ENCODE results near the gene ENO2. TPM values are rescaled to one million over a fixed set of nuclear protein-coding genes. Genes with fewer than 3 reads are reported as not detected.
"Not testable (repeated sequence)": the region's sequence is repeated elsewhere in the genome, so short reads cannot be mapped to it uniquely, and the experiment has no call there.

The ENO2 gene
- total RNA-seq, 2 donors from 2014 or later = 9.7 to 36.9 TPM

DNA sequence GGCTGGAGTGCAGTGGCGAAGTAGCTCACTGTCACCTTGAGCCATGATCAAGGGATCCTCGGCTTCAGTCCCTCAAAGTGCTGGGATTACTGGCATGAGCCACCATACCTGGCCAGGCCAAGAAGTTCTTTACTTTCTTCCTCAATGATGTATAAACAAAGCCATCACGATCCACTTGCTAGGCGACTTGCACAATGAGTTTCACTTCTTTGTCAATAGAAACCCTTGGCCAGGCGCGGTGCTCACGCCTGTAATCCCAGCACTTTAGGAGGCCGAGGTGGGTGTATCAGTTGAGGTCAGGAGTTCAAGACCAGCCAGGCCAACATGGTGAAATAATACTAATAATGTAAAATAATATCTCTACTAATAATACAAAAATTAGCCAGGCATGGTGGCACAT, 26.9 kb upstream of the ENO2 start:
- TF ChIP-seq, protein P1, sequence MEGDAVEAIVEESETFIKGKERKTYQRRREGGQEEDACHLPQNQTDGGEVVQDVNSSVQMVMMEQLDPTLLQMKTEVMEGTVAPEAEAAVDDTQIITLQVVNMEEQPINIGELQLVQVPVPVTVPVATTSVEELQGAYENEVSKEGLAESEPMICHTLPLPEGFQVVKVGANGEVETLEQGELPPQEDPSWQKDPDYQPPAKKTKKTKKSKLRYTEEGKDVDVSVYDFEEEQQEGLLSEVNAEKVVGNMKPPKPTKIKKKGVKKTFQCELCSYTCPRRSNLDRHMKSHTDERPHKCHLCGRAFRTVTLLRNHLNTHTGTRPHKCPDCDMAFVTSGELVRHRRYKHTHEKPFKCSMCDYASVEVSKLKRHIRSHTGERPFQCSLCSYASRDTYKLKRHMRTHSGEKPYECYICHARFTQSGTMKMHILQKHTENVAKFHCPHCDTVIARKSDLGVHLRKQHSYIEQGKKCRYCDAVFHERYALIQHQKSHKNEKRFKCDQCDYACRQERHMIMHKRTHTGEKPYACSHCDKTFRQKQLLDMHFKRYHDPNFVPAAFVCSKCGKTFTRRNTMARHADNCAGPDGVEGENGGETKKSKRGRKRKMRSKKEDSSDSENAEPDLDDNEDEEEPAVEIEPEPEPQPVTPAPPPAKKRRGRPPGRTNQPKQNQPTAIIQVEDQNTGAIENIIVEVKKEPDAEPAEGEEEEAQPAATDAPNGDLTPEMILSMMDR (IDR thresholded peaks at IDR 0.05) = no peak
- H3K4me1 ChIP-seq = peaks cover 0 to 8% of the 10 kb centered on the region in 2 donors
- H3K36me3 ChIP-seq = no peaks in the 10 kb centered on the region
- no peak overlapping the region for H3K27ac ChIP-seq
- no peak overlapping the region for H3K4me3 ChIP-seq
- H3K27me3 ChIP-seq = no peaks in the 10 kb centered on the region
- no peak for DNase-seq (ENCODE audit: low spot score)
- H3K9me3 ChIP-seq = no peaks in the 10 kb centered on the region

DNA sequence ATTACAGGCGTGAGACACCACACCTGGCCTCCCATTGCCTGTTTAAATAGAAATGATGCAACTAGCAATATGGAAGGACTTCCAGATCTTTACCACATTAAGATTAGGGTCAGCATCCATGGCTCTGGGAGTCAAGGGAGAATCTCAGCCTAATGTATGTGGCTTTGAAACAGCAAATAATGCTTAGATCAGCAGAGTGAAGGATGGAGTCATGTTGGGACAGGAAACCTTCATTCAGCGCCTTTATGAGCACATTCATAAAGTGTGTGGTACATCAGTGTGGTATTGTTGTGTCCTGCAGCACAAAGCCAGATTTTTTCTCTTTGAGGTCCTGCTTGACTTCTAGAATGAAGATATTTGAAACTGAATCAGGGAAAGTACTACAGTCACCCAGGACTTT, 26.0 kb upstream of the ENO2 start:
- Histone ChIP-seq H3K4me3 (no peak overlapping the region), H3K4me1 (peaks cover 0 to 8% of the 10 kb centered on the region in 2 donors), H3K27ac (no peak overlapping the region), H3K27me3 (no peaks in the 10 kb centered on the region), H3K9me3 (no peaks in the 10 kb centered on the region), H3K36me3 (no peaks in the 10 kb centered on the region)
- DNase-seq (ENCODE audit: low spot score) = no peak
- TF ChIP-seq, protein P1 (IDR thresholded peaks at IDR 0.05) = no peak

DNA sequence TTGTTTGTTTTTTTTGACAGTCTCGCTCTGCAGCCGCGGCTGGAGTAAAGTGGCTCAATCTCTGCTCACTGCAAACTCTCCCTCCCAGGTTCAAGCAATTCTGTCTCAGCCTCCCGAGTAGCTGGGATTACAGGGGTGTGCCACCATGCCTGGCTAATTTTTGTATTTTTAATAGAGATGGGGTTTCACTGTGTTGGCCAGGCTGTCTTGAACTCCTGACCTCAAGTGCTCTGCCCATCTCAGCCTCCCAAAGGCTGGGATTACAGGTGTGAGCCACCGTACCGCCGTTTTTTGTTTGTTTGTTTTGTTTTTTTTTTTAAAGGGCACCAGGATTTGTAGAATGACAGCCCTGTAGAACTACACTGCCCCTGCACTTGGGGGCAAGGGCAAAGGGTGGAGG, 25.6 kb upstream of the ENO2 start:
- H3K4me1 ChIP-seq; H3K36me3 ChIP-seq; H3K27ac ChIP-seq; H3K27me3 ChIP-seq; H3K9me3 ChIP-seq; DNase-seq (ENCODE audit: low spot score); H3K4me3 ChIP-seq: not testable (repeated sequence)

DNA sequence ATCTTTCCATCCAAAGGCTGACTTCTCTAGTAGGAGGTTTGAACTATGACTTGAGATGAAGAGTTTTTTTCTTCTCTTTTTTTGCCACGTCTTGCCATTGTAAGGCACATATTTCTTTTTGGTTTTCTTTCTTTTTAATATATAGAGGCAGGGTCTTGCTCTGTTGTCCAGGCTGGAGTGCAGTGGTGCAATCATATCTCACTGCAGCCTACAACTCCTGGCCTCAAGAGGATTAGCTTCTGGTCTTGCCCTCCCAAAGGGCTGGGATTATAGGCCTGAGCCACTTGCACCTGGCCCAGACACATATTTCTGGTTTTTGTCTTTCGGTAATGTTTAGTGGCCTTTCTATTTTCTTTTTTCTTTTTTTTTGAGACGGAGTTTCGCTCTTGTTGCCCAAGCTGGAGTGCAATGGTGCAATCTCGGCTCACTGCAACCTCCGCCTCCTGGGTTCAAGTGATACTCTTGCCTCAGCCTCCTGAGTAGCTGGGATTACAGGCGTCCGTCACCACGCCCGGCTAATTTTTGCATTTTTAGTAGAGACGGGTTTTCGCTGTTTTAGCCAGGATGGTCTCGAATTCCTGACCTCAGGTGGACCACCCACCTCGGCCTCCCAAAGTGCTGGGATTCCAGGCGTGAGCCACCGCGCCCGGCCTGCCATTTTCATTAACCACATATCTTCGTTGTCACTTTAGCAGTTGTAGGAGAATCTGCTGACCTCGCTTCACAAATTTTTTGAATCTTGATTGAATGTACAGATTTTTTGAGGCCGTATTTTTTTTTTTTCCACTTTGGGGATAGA, 24.4 kb upstream of the ENO2 start:
- H3K9me3 ChIP-seq; H3K4me1 ChIP-seq; DNase-seq (ENCODE audit: low spot score); H3K4me3 ChIP-seq; H3K36me3 ChIP-seq; H3K27me3 ChIP-seq: not testable (repeated sequence)
- H3K27ac ChIP-seq = peak overlapping the region; percentile 88 to 90

DNA sequence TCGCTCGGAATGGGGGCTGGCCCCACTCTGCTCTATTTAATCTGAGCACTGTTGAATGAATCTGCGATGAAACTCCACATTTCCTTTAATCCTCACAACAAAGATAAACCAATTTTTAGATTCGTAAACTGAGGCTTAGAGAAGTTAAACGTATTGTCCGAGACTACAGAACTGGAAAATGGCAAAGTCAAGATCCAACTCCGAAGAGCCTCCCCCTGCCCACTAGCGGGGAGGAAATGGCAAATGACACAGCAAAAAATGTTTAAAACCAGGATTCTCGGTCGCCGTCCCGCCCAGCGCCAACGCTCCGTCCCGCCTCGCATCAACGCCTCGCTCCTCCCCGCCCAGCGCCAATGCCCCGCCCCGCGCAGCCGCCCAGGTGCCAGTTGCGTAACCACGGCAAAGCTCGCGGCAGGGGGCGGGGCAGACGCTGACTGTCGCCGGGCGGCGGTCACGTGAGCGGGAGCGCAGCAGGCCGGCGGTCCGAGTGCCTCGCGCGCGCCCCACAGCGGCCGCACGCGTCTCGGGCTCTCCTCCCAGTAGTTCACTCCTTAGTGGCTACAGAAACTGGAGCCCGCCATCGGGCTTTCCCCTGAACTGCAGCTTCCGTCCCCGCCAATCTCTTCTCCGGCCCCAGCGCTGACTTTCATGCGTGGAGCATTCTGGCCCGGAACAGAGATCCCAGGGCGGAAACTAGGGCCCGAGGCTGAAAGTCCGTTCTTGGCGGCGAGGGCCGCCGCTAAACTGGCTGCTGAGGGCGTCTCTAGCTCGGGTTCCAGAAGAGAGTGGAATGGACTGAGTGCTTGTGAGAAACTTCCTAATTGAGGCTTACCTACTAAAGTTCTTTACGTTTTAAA, 23.4 kb upstream of the ENO2 start:
- H3K27ac ChIP-seq = peak overlapping the region; percentile 88 to 90
- no peaks in the 10 kb centered on the region for H3K36me3 ChIP-seq
- TF ChIP-seq, protein P1 (IDR thresholded peaks at IDR 0.05) = peak; percentile 92 to 97
- peak; percentile 97 for DNase-seq (ENCODE audit: low spot score)
- H3K4me3 ChIP-seq = peak overlapping the region; percentile 38 to 61
- H3K4me1 ChIP-seq = peaks cover 0 to 8% of the 10 kb centered on the region in 2 donors
- H3K27me3 ChIP-seq = no peaks in the 10 kb centered on the region
- no peaks in the 10 kb centered on the region for H3K9me3 ChIP-seq

DNA sequence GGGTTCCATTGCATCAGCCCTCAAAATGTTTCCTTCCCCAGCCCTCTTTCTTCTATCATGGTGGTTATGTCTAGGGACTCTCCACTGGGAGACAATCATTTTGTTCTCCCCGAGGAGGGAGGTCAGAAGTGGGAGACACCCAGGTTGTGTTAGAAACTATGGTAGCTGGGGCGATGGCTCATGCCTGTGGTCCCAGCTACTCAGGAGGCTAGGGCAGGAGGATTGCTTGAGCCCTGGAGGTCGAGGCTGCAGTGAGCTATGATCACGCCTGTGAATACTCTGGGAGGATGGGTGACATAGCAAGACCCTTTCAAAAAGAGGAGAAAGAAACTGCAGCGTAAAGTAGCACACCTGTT, 22.8 kb upstream of the ENO2 start:
- peak overlapping the region; percentile 38 to 61 for H3K4me3 ChIP-seq
- peak overlapping the region; percentile 88 to 90 for H3K27ac ChIP-seq
- DNase-seq (ENCODE audit: low spot score) = no peak
- no peaks in the 10 kb centered on the region for H3K27me3 ChIP-seq
- H3K9me3 ChIP-seq = no peaks in the 10 kb centered on the region
- H3K36me3 ChIP-seq = no peaks in the 10 kb centered on the region
- peaks cover 0 to 8% of the 10 kb centered on the region in 2 donors for H3K4me1 ChIP-seq
- TF ChIP-seq, protein P1 (IDR thresholded peaks at IDR 0.05) = no peak

DNA sequence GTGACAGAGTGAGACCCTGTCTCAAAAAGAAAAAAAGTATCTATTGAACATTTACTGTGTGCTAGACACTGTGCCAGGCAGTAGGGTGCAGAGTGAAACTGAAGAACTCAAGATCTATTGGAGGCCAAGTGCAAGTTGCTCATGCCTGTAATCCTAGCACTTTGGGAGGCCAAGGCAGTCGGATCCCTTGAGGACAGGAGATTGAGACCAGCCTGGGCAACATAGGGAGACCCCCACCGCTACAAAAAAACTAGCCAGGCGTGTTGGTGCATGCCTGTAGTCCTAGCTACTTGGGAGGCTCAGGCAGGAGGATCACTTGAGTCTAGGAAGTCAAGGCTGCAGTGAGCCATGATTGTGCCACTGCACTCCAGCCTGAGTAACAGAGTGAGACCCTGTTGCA, 21.7 kb upstream of the ENO2 start:
- H3K27me3 ChIP-seq; H3K4me3 ChIP-seq; H3K4me1 ChIP-seq; DNase-seq (ENCODE audit: low spot score); H3K9me3 ChIP-seq; H3K36me3 ChIP-seq; H3K27ac ChIP-seq: not testable (repeated sequence)

Measured in right atrium auricular region (tissue), 2 donors.